ENCODE measurements around the gene ERBB4. TPM values are rescaled to one million over a fixed set of nuclear protein-coding genes. Genes with fewer than 3 reads are reported as not detected.

ERBB4 gene
- total RNA-seq, 1 donor from 2014 or later: 8.3 TPM

DNA sequence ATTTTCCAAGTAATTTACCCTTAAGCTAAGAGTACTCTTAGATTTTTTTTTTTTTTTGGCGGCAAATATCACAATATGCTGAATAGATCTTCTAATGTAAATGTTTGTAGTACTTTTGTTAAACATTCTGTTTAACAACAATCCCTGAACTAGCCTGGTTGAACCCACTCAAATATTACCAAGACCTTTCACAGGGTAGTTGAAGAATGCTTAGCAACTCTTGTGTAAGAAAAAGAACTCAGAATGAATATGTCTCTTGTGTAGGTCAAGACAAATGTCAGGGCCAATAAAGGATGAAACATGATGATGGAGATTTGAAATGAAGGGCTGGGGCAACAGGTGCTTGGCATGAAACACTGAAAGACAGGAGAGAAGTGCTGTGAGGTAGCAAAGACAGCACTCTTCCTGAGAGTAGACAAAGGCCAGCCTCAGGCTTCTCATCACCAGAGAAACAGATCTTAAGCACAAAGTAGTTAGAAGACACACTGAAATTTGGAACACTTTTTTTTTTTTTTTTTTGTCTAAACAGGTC, 597.3 kb downstream of the ERBB4 start:
- intact Hi-C loops (cut with micrococcal nuclease): no loop called here
- no peaks in the 10 kb centered on the region for H3K4me1 ChIP-seq
- H3K9me3 ChIP-seq (replicated peaks): no peaks in the 10 kb centered on the region
- no peaks in the 10 kb centered on the region for H3K27me3 ChIP-seq (ENCODE audit: low read depth)
- TF ChIP-seq, protein P1, sequence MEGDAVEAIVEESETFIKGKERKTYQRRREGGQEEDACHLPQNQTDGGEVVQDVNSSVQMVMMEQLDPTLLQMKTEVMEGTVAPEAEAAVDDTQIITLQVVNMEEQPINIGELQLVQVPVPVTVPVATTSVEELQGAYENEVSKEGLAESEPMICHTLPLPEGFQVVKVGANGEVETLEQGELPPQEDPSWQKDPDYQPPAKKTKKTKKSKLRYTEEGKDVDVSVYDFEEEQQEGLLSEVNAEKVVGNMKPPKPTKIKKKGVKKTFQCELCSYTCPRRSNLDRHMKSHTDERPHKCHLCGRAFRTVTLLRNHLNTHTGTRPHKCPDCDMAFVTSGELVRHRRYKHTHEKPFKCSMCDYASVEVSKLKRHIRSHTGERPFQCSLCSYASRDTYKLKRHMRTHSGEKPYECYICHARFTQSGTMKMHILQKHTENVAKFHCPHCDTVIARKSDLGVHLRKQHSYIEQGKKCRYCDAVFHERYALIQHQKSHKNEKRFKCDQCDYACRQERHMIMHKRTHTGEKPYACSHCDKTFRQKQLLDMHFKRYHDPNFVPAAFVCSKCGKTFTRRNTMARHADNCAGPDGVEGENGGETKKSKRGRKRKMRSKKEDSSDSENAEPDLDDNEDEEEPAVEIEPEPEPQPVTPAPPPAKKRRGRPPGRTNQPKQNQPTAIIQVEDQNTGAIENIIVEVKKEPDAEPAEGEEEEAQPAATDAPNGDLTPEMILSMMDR (IDR thresholded peaks at IDR 0.05; ENCODE audit: borderline replicate concordance): no peak
- no peaks in the 10 kb centered on the region for H3K36me3 ChIP-seq
- DNase-seq: no peak
- H3K27ac ChIP-seq (replicated peaks): no peak overlapping the region
- H3K4me3 ChIP-seq: no peak overlapping the region

DNA sequence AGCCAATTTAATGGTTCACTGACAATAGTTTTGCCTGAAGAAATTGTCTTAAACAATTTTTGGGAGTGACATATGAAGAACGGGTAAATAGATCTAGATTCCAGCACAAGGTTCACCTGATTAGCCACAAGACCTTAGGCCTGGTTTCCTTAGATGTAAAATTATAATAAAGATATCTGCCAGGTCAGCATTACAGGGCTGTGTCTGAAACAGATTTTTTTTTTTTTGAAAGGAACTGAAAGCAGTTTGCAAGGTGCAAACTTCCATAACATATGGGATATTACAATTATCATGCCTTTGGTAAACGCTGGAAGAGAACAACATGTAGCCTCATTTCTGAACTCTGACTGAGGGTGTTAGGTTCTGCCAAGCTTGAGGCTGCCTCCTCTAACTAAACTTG, 599.4 kb downstream of the ERBB4 start:
- Histone ChIP-seq H3K27me3 (ENCODE audit: low read depth) (no peaks in the 10 kb centered on the region), H3K36me3 (no peaks in the 10 kb centered on the region), H3K4me1 (no peaks in the 10 kb centered on the region), H3K9me3 (replicated peaks) (no peaks in the 10 kb centered on the region), H3K4me3 (no peak overlapping the region), H3K27ac (replicated peaks) (no peak overlapping the region)
- intact Hi-C loops (cut with micrococcal nuclease): no loop called here
- no peak for DNase-seq
- TF ChIP-seq, protein P1 (IDR thresholded peaks at IDR 0.05; ENCODE audit: borderline replicate concordance): no peak

DNA sequence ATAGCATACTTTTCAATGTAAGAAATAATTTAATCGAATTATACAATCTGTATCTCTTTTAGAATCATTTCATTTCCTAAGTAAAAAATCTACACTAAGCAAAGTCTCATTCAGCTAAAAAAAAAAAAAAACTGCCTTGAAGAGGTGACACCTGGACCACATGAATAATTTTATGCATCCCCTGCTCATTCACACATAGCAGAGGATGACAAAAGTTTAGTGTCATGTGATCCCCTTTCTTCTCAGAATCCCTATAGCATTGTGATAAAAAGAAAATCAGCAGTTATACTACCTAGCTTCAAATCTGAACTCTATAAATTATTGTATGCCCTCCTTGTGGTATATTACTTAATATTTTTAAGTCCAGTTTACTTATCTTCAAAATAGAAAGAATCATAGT, 603.8 kb downstream of the ERBB4 start:
- no peaks in the 10 kb centered on the region for H3K27me3 ChIP-seq (ENCODE audit: low read depth)
- TF ChIP-seq, protein P1 (IDR thresholded peaks at IDR 0.05; ENCODE audit: borderline replicate concordance): no peak
- no peak for DNase-seq
- peaks cover 11% of the 10 kb centered on the region for H3K4me1 ChIP-seq
- no peaks in the 10 kb centered on the region for H3K36me3 ChIP-seq
- H3K4me3 ChIP-seq: no peak overlapping the region
- H3K27ac ChIP-seq (replicated peaks): no peak overlapping the region
- intact Hi-C loops (cut with micrococcal nuclease): no loop called here
- H3K9me3 ChIP-seq (replicated peaks): no peaks in the 10 kb centered on the region

DNA sequence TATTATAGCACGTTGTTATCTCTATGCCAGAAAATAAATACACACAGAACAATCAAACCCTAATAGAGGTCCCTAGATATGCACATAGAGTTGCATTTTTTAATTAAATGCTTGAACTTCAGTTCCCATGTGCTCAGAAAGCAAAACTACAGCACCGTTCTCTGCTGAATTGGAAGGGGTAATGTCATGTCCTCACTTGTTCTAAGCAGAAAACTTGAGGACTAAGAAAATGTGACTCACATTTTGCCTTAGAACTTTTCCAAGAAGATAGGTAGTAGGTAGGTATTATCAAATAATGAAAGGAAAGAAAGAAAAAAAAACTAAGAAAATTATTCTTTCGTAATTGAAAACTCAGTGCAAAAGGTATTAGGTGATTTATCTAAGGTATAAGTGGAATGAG, 607.3 kb downstream of the ERBB4 start:
- Histone ChIP-seq H3K4me3 (peak overlapping the region; percentile 27), H3K9me3 (replicated peaks) (no peaks in the 10 kb centered on the region), H3K4me1 (peaks cover 17% of the 10 kb centered on the region), H3K27me3 (ENCODE audit: low read depth) (no peaks in the 10 kb centered on the region), H3K36me3 (no peaks in the 10 kb centered on the region), H3K27ac (replicated peaks) (no peak overlapping the region)
- DNase-seq: no peak
- intact Hi-C loops (cut with micrococcal nuclease): no loop called here
- TF ChIP-seq, protein P1 (IDR thresholded peaks at IDR 0.05; ENCODE audit: borderline replicate concordance): no peak

DNA sequence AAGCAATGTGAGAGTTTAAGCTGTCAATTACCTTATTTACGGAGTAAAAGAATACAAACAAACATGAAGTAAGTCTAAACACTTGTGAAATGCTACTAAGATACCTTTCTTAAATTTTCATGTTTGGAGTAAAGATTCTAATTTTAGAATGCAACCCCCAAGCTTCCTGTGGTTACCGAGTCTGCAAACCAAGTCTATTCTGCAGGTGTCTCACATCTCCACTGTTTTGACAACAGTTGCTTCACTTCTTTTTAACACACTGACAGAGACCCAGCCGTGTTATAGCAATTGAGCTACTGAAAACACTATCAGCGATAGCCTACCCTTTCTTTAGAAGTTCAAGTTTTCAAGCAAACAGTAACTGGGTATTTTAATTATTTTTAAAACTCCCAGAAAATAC, 608.3 kb downstream of the ERBB4 start:
- Histone ChIP-seq H3K27me3 (ENCODE audit: low read depth) (no peaks in the 10 kb centered on the region), H3K4me3 (peak overlapping the region; percentile 27), H3K4me1 (peaks cover 17% of the 10 kb centered on the region), H3K9me3 (replicated peaks) (no peaks in the 10 kb centered on the region), H3K36me3 (no peaks in the 10 kb centered on the region), H3K27ac (replicated peaks) (no peak overlapping the region)
- TF ChIP-seq, protein P1 (IDR thresholded peaks at IDR 0.05; ENCODE audit: borderline replicate concordance): no peak
- no peak for DNase-seq
- intact Hi-C loops (cut with micrococcal nuclease): no loop called here
